Panc1 (cell line): Measurements from ENCODE around the gene MRE11.

ENCODE experiments used
- POLR2AphosphoS5 ChIP-seq: IDR thresholded peaks from 2 replicates; pipeline ENCODE4 v1.6.1; 2012; ENCODE audit warnings: mild to moderate bottlenecking, low read depth, low read length, moderate library complexity
- TF ChIP-seq, protein P1 (sequence below), 2 experiments: IDR thresholded peaks; 2 replicates each; pipeline ENCODE4 v1.6.1; 2011 to 2012; ENCODE audit warnings: low read depth in 2 of 2, control low read depth in 1 of 2, low read length in 1 of 2, mild to moderate bottlenecking in 1 of 2, moderate library complexity in 1 of 2; ENCODE audit not compliant: insufficient read depth in 1 of 2
- TF ChIP-seq, protein P2 (sequence below): fragments of 450-650 bp; IDR thresholded peaks from 2 replicates; pipeline ENCODE4 v1.5.1; 2017; ENCODE audit warnings: mild to moderate bottlenecking

DNA sequence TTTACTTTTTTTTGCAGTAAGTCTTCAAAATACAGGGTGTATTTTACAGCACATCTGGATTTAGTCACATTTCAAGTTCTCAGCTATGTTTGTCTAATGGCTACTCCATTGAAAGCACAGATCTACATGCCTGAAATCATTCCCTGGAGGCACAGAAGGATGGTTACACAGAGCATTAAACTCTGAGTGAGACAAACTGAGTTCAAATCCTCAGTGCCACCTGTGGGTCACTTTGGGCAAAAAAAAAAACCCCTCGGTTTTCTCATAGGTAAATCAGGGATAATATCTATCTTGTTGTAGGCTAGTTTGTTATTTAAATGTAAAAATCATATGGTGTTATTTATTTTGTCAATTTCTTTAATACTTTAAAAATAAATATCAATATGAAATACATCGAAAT lies 7.9 kb upstream of the MRE11 start:
- TF ChIP-seq POLR2AphosphoS5, result no peak
- TF ChIP-seq, protein P1, sequence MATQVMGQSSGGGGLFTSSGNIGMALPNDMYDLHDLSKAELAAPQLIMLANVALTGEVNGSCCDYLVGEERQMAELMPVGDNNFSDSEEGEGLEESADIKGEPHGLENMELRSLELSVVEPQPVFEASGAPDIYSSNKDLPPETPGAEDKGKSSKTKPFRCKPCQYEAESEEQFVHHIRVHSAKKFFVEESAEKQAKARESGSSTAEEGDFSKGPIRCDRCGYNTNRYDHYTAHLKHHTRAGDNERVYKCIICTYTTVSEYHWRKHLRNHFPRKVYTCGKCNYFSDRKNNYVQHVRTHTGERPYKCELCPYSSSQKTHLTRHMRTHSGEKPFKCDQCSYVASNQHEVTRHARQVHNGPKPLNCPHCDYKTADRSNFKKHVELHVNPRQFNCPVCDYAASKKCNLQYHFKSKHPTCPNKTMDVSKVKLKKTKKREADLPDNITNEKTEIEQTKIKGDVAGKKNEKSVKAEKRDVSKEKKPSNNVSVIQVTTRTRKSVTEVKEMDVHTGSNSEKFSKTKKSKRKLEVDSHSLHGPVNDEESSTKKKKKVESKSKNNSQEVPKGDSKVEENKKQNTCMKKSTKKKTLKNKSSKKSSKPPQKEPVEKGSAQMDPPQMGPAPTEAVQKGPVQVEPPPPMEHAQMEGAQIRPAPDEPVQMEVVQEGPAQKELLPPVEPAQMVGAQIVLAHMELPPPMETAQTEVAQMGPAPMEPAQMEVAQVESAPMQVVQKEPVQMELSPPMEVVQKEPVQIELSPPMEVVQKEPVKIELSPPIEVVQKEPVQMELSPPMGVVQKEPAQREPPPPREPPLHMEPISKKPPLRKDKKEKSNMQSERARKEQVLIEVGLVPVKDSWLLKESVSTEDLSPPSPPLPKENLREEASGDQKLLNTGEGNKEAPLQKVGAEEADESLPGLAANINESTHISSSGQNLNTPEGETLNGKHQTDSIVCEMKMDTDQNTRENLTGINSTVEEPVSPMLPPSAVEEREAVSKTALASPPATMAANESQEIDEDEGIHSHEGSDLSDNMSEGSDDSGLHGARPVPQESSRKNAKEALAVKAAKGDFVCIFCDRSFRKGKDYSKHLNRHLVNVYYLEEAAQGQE (IDR thresholded peaks at IDR 0.05; ENCODE audit: insufficient read depth in 1 of 2, low read depth in 2 of 2, low read length in 1 of 2), result no peak
- TF ChIP-seq, protein P2, sequence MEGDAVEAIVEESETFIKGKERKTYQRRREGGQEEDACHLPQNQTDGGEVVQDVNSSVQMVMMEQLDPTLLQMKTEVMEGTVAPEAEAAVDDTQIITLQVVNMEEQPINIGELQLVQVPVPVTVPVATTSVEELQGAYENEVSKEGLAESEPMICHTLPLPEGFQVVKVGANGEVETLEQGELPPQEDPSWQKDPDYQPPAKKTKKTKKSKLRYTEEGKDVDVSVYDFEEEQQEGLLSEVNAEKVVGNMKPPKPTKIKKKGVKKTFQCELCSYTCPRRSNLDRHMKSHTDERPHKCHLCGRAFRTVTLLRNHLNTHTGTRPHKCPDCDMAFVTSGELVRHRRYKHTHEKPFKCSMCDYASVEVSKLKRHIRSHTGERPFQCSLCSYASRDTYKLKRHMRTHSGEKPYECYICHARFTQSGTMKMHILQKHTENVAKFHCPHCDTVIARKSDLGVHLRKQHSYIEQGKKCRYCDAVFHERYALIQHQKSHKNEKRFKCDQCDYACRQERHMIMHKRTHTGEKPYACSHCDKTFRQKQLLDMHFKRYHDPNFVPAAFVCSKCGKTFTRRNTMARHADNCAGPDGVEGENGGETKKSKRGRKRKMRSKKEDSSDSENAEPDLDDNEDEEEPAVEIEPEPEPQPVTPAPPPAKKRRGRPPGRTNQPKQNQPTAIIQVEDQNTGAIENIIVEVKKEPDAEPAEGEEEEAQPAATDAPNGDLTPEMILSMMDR, result peak; percentile 11; the same call in 1 of the 2 replicates
